Transverse colon (tissue), 4 donors: ENCODE measurements around the gene CNKSR2.

Source experiments
- POLR2A ChIP-seq: fragments of 450-650 bp; IDR thresholded peaks from one replicate; pipeline ENCODE4 v1.6.1; 2016; ENCODE audit warnings: antibody characterized with exemption, mild to moderate bottlenecking, moderate library complexity
- POLR2AphosphoS5 ChIP-seq, 3 donors: sonication (generic); formaldehyde crosslinking; IDR thresholded peaks; one replicate each; pipeline ENCODE4 v1.6.1; 2016; ENCODE audit warnings: antibody characterized with exemption in 3 of 3
- TF ChIP-seq, protein P1 (sequence below), 5 experiments: fragments of 200-600 bp in 3 of 5; fragments of 450-650 bp in 2 of 5; sonication (generic) in 3 of 5; IDR thresholded peaks; 1 replicate in 2 of 5; 2 replicates in 3 of 5; pipeline ENCODE4 v1.5.1; 2016 to 2017; ENCODE audit warnings: antibody characterized with exemption in 5 of 5, inconsistent platforms in 3 of 5, mild to moderate bottlenecking in 2 of 5, moderate library complexity in 1 of 5

GRCh38 chrX:21655901-21656586 is 281.8 kb downstream of the CNKSR2 start:
- TF ChIP-seq POLR2A (no peak), POLR2AphosphoS5 (IDR thresholded peaks at IDR 0.05) (no peak)
- TF ChIP-seq, protein P1, sequence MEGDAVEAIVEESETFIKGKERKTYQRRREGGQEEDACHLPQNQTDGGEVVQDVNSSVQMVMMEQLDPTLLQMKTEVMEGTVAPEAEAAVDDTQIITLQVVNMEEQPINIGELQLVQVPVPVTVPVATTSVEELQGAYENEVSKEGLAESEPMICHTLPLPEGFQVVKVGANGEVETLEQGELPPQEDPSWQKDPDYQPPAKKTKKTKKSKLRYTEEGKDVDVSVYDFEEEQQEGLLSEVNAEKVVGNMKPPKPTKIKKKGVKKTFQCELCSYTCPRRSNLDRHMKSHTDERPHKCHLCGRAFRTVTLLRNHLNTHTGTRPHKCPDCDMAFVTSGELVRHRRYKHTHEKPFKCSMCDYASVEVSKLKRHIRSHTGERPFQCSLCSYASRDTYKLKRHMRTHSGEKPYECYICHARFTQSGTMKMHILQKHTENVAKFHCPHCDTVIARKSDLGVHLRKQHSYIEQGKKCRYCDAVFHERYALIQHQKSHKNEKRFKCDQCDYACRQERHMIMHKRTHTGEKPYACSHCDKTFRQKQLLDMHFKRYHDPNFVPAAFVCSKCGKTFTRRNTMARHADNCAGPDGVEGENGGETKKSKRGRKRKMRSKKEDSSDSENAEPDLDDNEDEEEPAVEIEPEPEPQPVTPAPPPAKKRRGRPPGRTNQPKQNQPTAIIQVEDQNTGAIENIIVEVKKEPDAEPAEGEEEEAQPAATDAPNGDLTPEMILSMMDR (IDR thresholded peaks at IDR 0.05): no peak
